ENCODE data around the gene BCL11A. TPM values are rescaled to one million over a fixed set of nuclear protein-coding genes. Genes with fewer than 3 reads are reported as not detected.

BCL11A gene
- total and polyA plus RNA-seq, 2 of the 13 experiments (the other 11 are each of a cell fraction or from before 2014, with no cell fraction given) = not detected

GRCh38 chr2:60530660-60531281 lies 22.7 kb downstream of the BCL11A start (continued):
- TF ChIP-seq CBX2 (IDR thresholded peaks at IDR 0.05; ENCODE audit: low read depth, low read length) = peak; percentile 76; the same call in 1 of the 2 replicates
- no peak for TF ChIP-seq CBX2 (CRISPR knock-in tag; IDR thresholded peaks at IDR 0.05; ENCODE audit: low read depth)
- TF ChIP-seq GATAD2A (CRISPR knock-in tag; IDR thresholded peaks at IDR 0.05) = peak; percentile 56

GRCh38 chr2:60529785-60530627 lies 23.4 kb downstream of the BCL11A start:
- ATAC-seq (peak; percentile 61), DNase-seq (ENCODE audit: low spot score) (no peak), FAIRE-seq (no peak)
- CTCF ChIA-PET (ENCODE audit: low intra/inter-chr PET ratio, low total read pairs) = no interaction called here
- Histone ChIP-seq H3K9ac (ENCODE audit: insufficient read depth, low read depth, low read length) (no peak overlapping the region), H3K4me2 (ENCODE audit: low read depth, low read length) (peak overlapping the region; percentile 62), H4K20me1 (ENCODE audit: insufficient read depth, low read length) (no peaks in the 10 kb centered on the region; the same call in 1 of the 2 replicates), H3K27ac (ENCODE audit: extremely low read length, insufficient read depth, low read length) (no peak overlapping the region), H3K4me3 (replicated peaks in 1 of 3; ENCODE audit: insufficient read depth in 1 of 3, low read depth in 2 of 3, low read length in 3 of 3) (peak overlapping the region in 1 of 3 experiments; percentile 9; a peak in 2 of 6 replicates), H2AFZ (ENCODE audit: low read length) (no peak overlapping the region), H3K79me2 (ENCODE audit: insufficient read depth, low read length) (no peaks in the 10 kb centered on the region), H3K27me3 (ENCODE audit: control insufficient read depth in 1 of 2, insufficient read depth in 2 of 2, low read length in 2 of 2) (peaks cover 0 to 59% of the 10 kb centered on the region in 2 experiments; a peak in 3 of 5 replicates), H3K4me1 (ENCODE audit: insufficient read depth, low read length) (peaks cover 21% of the 10 kb centered on the region), H3K36me3 (replicated peaks in 1 of 2; ENCODE audit: control insufficient read depth in 1 of 2, insufficient read depth in 2 of 2, low read length in 2 of 2) (no peaks in the 10 kb centered on the region), H3K9me3 (ENCODE audit: low read length) (no peaks in the 10 kb centered on the region)
- 13% methylated on average over 17 of the region's 17 CpGs for WGBS (ENCODE audit: low lambda C conversion rate)
- BruUV-seq (replicated peaks) = no TSS peak
- in situ Hi-C loops (cut with HindIII; ENCODE audit: extremely low pct_ligation_motif_present, low pct_unique_long_range_greater_than_20kb) = no loop called here
- POLR2A ChIA-PET = no interaction called here
- intact Hi-C loops (cut with micrococcal nuclease; ENCODE audit: unreplicated experiment) = no loop called here
- TF ChIP-seq SKIL (CRISPR knock-in tag; IDR thresholded peaks at IDR 0.05; ENCODE audit: borderline replicate concordance) = no peak
- TF ChIP-seq ZBTB26 (CRISPR knock-in tag; IDR thresholded peaks at IDR 0.05; ENCODE audit: borderline replicate concordance) = no peak
- TF ChIP-seq THAP8 (CRISPR knock-in tag; IDR thresholded peaks at IDR 0.05; ENCODE audit: borderline replicate concordance) = no peak
- peak; percentile 29; the same call in 1 of the 2 replicates for TF ChIP-seq ZNF746 (CRISPR knock-in tag; IDR thresholded peaks at IDR 0.05)
- no peak for TF ChIP-seq PBX3 (CRISPR knock-in tag; IDR thresholded peaks at IDR 0.05; ENCODE audit: borderline replicate concordance)
- no peak for TF ChIP-seq ZBTB39 (CRISPR knock-in tag; IDR thresholded peaks at IDR 0.05)
- TF ChIP-seq E2F2 (CRISPR knock-in tag; IDR thresholded peaks at IDR 0.05; ENCODE audit: borderline replicate concordance) = no peak

Data from HepG2 (cell line).